Activated B cell treated with CpG ODN at 0.5 μM for 24 hours (primary cell): Measurements from ENCODE around the gene CCDC110. TPM values are rescaled to one million over a fixed set of nuclear protein-coding genes. Genes with fewer than 3 reads are reported as not detected.

Source experiments
- ATAC-seq: fragments of 200-7000 bp; cut with Tn5 transposase; one replicate; pipeline ENCODE4 v1.10.0; 2021; ENCODE audit warnings: low read depth, mild to moderate bottlenecking, moderate library complexity
- CTCF ChIA-PET: fragments of 350-600 bp; sonication (Branson Sonifier 250); formaldehyde crosslinking; loops from one replicate; lab custom pipeline; 2021; ENCODE audit warnings: antibody characterized with exemption; lab: Charles Lee
- POLR2A ChIA-PET: fragments of 350-600 bp; sonication (Branson Sonifier 250); formaldehyde crosslinking; loops from one replicate; lab custom pipeline; 2021; ENCODE audit warnings: antibody characterized with exemption; lab: Charles Lee
- DNase-seq: peaks from one replicate; pipeline ENCODE4 v3.0.0; 2022
- H3K27ac Mint-ChIP-seq: one replicate; pipeline ENCODE4 v1.8.0; 2020; ENCODE audit warnings: mixed read lengths
- H3K27me3 Mint-ChIP-seq: one replicate; pipeline ENCODE4 v1.8.0; 2021; ENCODE audit warnings: mixed read lengths
- H3K36me3 Mint-ChIP-seq: one replicate; pipeline ENCODE4 v1.8.0; 2021; ENCODE audit warnings: low read depth, mixed read lengths
- H3K4me1 Mint-ChIP-seq: one replicate; pipeline ENCODE4 v1.8.0; 2021; ENCODE audit warnings: mixed read lengths
- H3K4me3 Mint-ChIP-seq: one replicate; pipeline ENCODE4 v1.8.0; 2020; ENCODE audit warnings: mild to moderate bottlenecking, mixed read lengths
- H3K9me3 Mint-ChIP-seq: one replicate; pipeline ENCODE4 v1.8.0; 2020; ENCODE audit warnings: mixed read lengths
- intact Hi-C: fragments of 100-400 bp; cut with micrococcal nuclease; formaldehyde crosslinking; loops from one replicate; pipeline ENCODE4 v1.15.1; 2024
- total RNA-seq: library from RNA; stranded (reverse); gene quantifications from 2 replicates; pipeline ENCODE4 v1.2.3, GENCODE V29; 2022
- TF ChIP-seq, protein P1 (sequence below): fragments of 200-600 bp; IDR thresholded peaks from one replicate; pipeline ENCODE4 v1.8.0; 2022; ENCODE audit warnings: antibody characterized with exemption, mild to moderate bottlenecking

The CCDC110 gene
- total RNA-seq, 1 donor from 2014 or later, result 0.33 TPM

DNA sequence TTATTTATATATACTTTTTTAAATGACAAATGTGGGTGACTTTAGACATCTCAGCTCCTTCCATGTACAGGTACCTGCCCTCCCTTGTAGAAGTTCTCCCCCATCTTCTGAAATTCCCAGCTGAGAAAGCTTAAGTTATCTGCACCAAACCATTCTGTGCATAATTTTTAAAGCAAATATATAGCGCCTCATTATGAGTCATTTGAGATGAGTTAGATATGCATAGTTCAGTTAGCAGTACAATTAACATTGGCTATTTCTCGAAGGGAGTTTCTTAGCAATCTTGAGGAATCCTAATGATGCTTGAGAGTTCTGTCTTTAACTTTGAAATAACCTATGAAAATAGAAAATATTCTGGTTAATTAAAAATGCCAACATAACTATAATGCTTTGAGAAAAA lies 26.3 kb downstream of the CCDC110 start:
- intact Hi-C loops, result no loop called here
- Mint-ChIP-seq H3K4me1 (no peaks in the 10 kb centered on the region), H3K27ac (no peak overlapping the region), H3K4me3 (no peak overlapping the region), H3K9me3 (no peaks in the 10 kb centered on the region), H3K36me3 (no peaks in the 10 kb centered on the region), H3K27me3 (peaks cover 9% of the 10 kb centered on the region)
- DNase-seq (no peak), ATAC-seq (no peak)
- POLR2A ChIA-PET, result no interaction called here
- TF ChIP-seq, protein P1, sequence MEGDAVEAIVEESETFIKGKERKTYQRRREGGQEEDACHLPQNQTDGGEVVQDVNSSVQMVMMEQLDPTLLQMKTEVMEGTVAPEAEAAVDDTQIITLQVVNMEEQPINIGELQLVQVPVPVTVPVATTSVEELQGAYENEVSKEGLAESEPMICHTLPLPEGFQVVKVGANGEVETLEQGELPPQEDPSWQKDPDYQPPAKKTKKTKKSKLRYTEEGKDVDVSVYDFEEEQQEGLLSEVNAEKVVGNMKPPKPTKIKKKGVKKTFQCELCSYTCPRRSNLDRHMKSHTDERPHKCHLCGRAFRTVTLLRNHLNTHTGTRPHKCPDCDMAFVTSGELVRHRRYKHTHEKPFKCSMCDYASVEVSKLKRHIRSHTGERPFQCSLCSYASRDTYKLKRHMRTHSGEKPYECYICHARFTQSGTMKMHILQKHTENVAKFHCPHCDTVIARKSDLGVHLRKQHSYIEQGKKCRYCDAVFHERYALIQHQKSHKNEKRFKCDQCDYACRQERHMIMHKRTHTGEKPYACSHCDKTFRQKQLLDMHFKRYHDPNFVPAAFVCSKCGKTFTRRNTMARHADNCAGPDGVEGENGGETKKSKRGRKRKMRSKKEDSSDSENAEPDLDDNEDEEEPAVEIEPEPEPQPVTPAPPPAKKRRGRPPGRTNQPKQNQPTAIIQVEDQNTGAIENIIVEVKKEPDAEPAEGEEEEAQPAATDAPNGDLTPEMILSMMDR, result no peak
- CTCF ChIA-PET, result no interaction called here

DNA sequence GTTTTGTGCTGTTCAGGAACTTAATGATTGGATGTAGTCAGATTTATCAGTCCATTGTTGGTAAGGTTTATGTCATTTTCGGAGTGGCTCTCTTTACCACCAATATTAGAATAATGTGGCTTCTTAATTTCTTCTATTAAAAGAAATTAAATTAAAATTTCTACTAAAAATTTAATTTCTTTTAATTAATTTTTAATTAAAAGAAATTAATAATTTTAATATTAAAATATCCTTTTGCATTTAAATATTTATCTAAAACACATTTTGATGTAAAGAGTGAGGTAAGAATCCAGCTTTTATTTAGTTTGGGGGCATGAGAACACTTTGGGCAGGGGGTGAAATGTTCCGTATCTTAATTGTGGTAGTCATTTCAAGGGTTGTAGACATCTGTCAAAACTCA lies 30.1 kb downstream of the CCDC110 start:
- CTCF ChIA-PET, result no interaction called here
- intact Hi-C loops, result no loop called here
- H3K9me3 Mint-ChIP-seq, result no peaks in the 10 kb centered on the region

DNA sequence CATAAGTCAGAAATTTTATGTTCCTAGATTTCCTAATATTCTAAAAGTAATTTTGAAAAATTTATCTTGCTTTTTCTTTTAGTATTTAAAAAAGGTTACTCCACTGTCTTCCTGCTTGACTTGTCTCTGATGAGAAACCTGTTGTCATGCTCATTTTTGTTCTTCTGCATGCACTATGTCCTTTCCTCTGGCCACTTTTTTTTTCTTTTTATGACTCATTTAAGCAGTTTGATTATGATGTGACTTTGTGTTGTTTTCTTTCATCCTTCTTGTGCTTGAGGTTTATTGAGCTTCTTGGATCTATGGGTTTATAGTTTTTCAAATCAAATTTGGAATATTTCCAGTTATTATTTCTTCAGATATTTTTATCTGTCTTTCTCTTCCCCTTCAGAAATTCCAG lies 33.7 kb downstream of the CCDC110 start:
- TF ChIP-seq, protein P1, result no peak

More for the DNA sequence above, 30.1 kb downstream of the CCDC110 start:
- H3K27me3 Mint-ChIP-seq, result peaks cover 5% of the 10 kb centered on the region
- H3K27ac Mint-ChIP-seq, result no peak overlapping the region
- no peak overlapping the region for H3K4me3 Mint-ChIP-seq
- H3K36me3 Mint-ChIP-seq, result no peaks in the 10 kb centered on the region
- POLR2A ChIA-PET, result interaction anchor here (0.5 kb wide), 1 partner anchor 235 kb away, joined by 5 read pairs; no protein-coding TSS in a partner anchor
- TF ChIP-seq, protein P1, result no peak
- no peaks in the 10 kb centered on the region for H3K4me1 Mint-ChIP-seq
- ATAC-seq (no peak), DNase-seq (no peak)

DNA sequence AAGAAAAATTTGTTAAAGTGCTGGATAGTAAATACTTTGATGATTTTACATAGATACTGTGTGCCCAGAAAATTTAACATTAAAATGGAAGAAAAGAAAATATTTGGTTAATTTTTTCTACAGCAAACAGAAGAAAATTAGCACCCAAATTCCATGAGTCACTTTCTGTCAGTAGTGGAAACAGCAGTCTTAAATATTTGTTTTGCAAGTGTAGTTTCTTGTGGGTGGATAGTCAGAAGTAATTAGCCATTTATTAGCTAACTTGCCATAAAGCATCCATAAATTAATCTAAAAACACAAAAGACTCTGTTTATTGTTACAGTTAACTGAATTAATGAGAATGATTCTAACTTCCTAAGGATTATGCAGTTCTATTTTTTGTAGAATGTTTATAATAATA lies 36.1 kb downstream of the CCDC110 start:
- Mint-ChIP-seq H3K27ac (no peak overlapping the region), H3K36me3 (no peaks in the 10 kb centered on the region), H3K4me1 (no peaks in the 10 kb centered on the region), H3K4me3 (no peak overlapping the region), H3K27me3 (peaks cover 1% of the 10 kb centered on the region), H3K9me3 (no peaks in the 10 kb centered on the region)
- no peak for DNase-seq
- POLR2A ChIA-PET, result no interaction called here
- no peak for ATAC-seq
- intact Hi-C loops, result no loop called here
- TF ChIP-seq, protein P1, result no peak
- CTCF ChIA-PET, result no interaction called here

More for the DNA sequence above, 33.7 kb downstream of the CCDC110 start:
- no peak overlapping the region for H3K27ac Mint-ChIP-seq
- H3K9me3 Mint-ChIP-seq, result no peaks in the 10 kb centered on the region
- intact Hi-C loops, result loop anchor here (1.0 kb wide), 1 partner anchor 25 kb away; no protein-coding TSS in a partner anchor
- ATAC-seq (no peak), DNase-seq (no peak)
- no peak overlapping the region for H3K4me3 Mint-ChIP-seq
- POLR2A ChIA-PET, result no interaction called here
- no peaks in the 10 kb centered on the region for H3K4me1 Mint-ChIP-seq
- peaks cover 1% of the 10 kb centered on the region for H3K27me3 Mint-ChIP-seq
- no peaks in the 10 kb centered on the region for H3K36me3 Mint-ChIP-seq
- CTCF ChIA-PET, result no interaction called here

DNA sequence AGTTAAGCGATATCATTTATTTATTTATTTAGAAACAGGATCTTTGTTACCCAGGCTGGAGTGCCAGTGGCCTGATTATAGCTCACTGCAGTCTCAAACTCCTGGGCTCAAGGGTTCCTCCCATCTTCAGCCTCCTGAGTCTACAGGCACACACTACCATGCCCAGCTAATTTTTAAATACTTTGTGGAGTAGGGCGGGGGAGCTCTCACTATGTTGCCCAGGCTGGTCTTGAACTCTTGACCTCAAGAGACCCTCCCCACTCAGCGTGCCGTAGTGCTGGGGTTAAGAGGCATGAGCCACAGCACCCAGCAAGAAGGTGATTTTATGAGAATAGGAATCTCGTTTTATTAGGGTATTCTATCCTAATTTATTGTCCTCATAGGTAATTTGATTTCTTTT lies 41.9 kb downstream of the CCDC110 start:
- peaks cover 4% of the 10 kb centered on the region for H3K36me3 Mint-ChIP-seq
- H3K27ac Mint-ChIP-seq, result no peak overlapping the region
- H3K9me3 Mint-ChIP-seq, result no peaks in the 10 kb centered on the region
- DNase-seq (no peak), ATAC-seq (no peak)
- intact Hi-C loops, result loop anchor here (5.0 kb wide), 1 partner anchor 763 kb away; the partner anchor contains the start of gene CYP4V2
- H3K4me3 Mint-ChIP-seq, result no peak overlapping the region
- TF ChIP-seq, protein P1, result no peak
- peaks cover 9% of the 10 kb centered on the region for H3K4me1 Mint-ChIP-seq
- CTCF ChIA-PET, result no interaction called here
- no peaks in the 10 kb centered on the region for H3K27me3 Mint-ChIP-seq
- POLR2A ChIA-PET, result no interaction called here
